22Rv1 (cell line): ENCODE data around the gene KAZN.

Experiments used
- CTCF ChIP-seq: fragments of 450-650 bp; IDR thresholded peaks from 2 replicates; pipeline ENCODE4 v1.5.1; 2017; ENCODE audit warnings: mild to moderate bottlenecking
- ZFX ChIP-seq: fragments of 450-650 bp; IDR thresholded peaks from 2 replicates; pipeline ENCODE4 v1.6.1; 2017; ENCODE audit warnings: antibody characterized with exemption, borderline replicate concordance

- TF ChIP-seq CTCF (no peak), ZFX (no peak)
Measured at GRCh38 chr1:14674030-14674429, 75.5 kb downstream of the KAZN start.
